ENCODE measurements around the gene ZNF692. TPM values are rescaled to one million over a fixed set of nuclear protein-coding genes. Genes with fewer than 3 reads are reported as not detected.

The ZNF692 gene
- total and polyA plus RNA-seq, 2 of the 13 experiments (the other 11 are each of a cell fraction or from before 2014, with no cell fraction given), result 27.3 to 45.8 TPM

DNA sequence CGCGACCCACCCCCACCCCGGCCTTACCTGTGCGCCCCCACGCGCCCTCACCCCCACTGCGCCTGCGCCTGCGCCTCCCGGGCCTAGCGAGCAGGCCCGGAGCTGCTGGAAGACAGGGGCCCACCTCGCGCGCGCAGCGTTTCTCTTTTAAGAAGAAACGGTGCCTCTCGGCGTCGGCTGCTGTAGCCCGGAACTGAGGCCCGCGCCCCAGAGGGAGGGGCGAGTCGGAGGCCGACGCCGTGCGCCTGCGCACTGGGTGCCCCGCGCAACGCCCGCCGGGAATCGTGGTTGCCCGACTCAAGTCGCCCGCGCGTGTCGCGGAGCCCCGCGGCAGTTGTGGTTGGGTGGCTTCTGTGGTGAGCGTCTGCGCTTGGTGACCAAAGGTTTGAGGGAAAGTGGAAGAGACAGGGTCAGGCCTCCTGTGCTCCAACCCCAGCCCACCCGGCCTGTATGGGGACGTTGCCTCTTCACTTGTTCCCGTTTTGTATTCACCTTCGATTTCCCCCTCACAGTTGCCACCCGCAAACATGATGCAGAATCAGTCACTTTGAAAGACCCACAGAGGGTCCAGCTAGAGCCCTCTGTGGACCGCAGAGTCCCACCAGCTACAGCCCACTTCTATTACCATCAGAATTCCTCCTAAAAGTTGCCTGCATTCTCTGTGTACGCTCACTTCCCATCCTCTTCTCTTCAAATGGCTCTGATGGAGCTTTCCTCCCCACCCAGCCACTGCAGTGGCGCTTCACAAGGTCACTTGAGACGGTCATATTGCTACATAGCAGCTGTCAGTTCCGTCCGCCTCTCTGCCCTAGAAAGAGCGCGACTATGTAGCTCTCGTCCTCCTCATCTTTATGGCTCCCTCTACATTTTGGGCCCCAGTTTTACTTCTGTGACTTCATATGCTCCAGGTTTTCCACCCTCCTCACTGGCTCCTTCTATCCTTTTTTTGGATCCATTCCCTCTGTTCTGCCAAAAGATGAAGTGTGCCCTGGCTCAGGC is at the start of gene ZNF692 (continued):
- TF ChIP-seq, protein P1, sequence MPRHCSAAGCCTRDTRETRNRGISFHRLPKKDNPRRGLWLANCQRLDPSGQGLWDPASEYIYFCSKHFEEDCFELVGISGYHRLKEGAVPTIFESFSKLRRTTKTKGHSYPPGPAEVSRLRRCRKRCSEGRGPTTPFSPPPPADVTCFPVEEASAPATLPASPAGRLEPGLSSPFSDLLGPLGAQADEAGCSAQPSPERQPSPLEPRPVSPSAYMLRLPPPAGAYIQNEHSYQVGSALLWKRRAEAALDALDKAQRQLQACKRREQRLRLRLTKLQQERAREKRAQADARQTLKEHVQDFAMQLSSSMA (CRISPR knock-in tag; IDR thresholded peaks at IDR 0.05), result no peak; the same call in 1 of the 2 replicates
- TF ChIP-seq ZNF629 (CRISPR knock-in tag; conservative IDR thresholded peaks at IDR 0.05), result no peak
- TF ChIP-seq, protein P2, sequence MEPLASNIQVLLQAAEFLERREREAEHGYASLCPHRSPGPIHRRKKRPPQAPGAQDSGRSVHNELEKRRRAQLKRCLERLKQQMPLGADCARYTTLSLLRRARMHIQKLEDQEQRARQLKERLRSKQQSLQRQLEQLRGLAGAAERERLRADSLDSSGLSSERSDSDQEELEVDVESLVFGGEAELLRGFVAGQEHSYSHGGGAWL (CRISPR knock-in tag; IDR thresholded peaks at IDR 0.05), result no peak
- TF ChIP-seq PRPF4 (IDR thresholded peaks at IDR 0.05; ENCODE audit: low read depth, low read length, poor library complexity, severe bottlenecking), result no peak
- TF ChIP-seq GPN1 (CRISPR knock-in tag; IDR thresholded peaks at IDR 0.05; ENCODE audit: borderline replicate concordance), result no peak
- TF ChIP-seq SRF (IDR thresholded peaks at IDR 0.05; ENCODE audit: low read depth, low read length), result no peak
- no peak for TF ChIP-seq NCOA5 (CRISPR knock-in tag; IDR thresholded peaks at IDR 0.05)
- TF ChIP-seq ZNF747 (CRISPR knock-in tag; IDR thresholded peaks at IDR 0.05; ENCODE audit: borderline replicate concordance), result no peak
- peak; percentile 67 for TF ChIP-seq HNRNPLL (IDR thresholded peaks at IDR 0.05; ENCODE audit: low read depth, low read length, poor library complexity, severe bottlenecking)
- TF ChIP-seq, protein P3, sequence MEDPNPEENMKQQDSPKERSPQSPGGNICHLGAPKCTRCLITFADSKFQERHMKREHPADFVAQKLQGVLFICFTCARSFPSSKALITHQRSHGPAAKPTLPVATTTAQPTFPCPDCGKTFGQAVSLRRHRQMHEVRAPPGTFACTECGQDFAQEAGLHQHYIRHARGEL (CRISPR knock-in tag; IDR thresholded peaks at IDR 0.05), result no peak
- peak; percentile 67 for TF ChIP-seq ARNT2 (CRISPR knock-in tag; IDR thresholded peaks at IDR 0.05; ENCODE audit: low read depth)
- TF ChIP-seq ZNF839 (CRISPR knock-in tag; IDR thresholded peaks at IDR 0.05; ENCODE audit: borderline replicate concordance), result no peak; the same call in 1 of the 2 replicates
- no peak for TF ChIP-seq KDM4B (CRISPR knock-in tag; IDR thresholded peaks at IDR 0.05)
- TF ChIP-seq ZSCAN22 (CRISPR knock-in tag; IDR thresholded peaks at IDR 0.05), result no peak
- peak; percentile 93 for TF ChIP-seq POLR2AphosphoS5 (IDR thresholded peaks at IDR 0.05; ENCODE audit: low read depth, low read length)
- peak; percentile 56; the same call in 1 of the 2 replicates for TF ChIP-seq SMYD3 (CRISPR knock-in tag; IDR thresholded peaks at IDR 0.05)
- TF ChIP-seq TRIM24 (CRISPR knock-in tag; IDR thresholded peaks at IDR 0.05), result no peak
- TF ChIP-seq SIX1 (CRISPR knock-in tag; IDR thresholded peaks at IDR 0.05; ENCODE audit: borderline replicate concordance), result no peak
- no peak for TF ChIP-seq ZSCAN30 (CRISPR knock-in tag; IDR thresholded peaks at IDR 0.05)
- no peak for TF ChIP-seq PAWR (CRISPR knock-in tag; IDR thresholded peaks at IDR 0.05; ENCODE audit: borderline replicate concordance)
- TF ChIP-seq, protein P4, sequence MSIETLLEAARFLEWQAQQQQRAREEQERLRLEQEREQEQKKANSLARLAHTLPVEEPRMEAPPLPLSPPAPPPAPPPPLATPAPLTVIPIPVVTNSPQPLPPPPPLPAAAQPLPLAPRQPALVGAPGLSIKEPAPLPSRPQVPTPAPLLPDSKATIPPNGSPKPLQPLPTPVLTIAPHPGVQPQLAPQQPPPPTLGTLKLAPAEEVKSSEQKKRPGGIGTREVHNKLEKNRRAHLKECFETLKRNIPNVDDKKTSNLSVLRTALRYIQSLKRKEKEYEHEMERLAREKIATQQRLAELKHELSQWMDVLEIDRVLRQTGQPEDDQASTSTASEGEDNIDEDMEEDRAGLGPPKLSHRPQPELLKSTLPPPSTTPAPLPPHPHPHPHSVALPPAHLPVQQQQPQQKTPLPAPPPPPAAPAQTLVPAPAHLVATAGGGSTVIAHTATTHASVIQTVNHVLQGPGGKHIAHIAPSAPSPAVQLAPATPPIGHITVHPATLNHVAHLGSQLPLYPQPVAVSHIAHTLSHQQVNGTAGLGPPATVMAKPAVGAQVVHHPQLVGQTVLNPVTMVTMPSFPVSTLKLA (IDR thresholded peaks at IDR 0.05), result no peak
- TF ChIP-seq ZNF619 (CRISPR knock-in tag; IDR thresholded peaks at IDR 0.05), result 0 out of 2 replicates have a peak, but pooled peaks have one; percentile 63
- TF ChIP-seq DNMT3B (CRISPR knock-in tag; conservative IDR thresholded peaks at IDR 0.05), result no peak
- no peak for TF ChIP-seq TBP (CRISPR knock-in tag; IDR thresholded peaks at IDR 0.05)
- no peak for TF ChIP-seq ZNF672 (CRISPR knock-in tag; IDR thresholded peaks at IDR 0.05)
- no peak for TF ChIP-seq MAFK (conservative IDR thresholded peaks at IDR 0.05 in 1 of 2, IDR thresholded peaks at IDR 0.05 in 1 of 2; ENCODE audit: low read length in 2 of 2)
- TF ChIP-seq ZNF263 (CRISPR knock-in tag; IDR thresholded peaks at IDR 0.05), result no peak
- TF ChIP-seq RORA (CRISPR knock-in tag; IDR thresholded peaks at IDR 0.05), result no peak
- peak; percentile 44; the same call in 1 of the 2 replicates for TF ChIP-seq SP4 (CRISPR knock-in tag; IDR thresholded peaks at IDR 0.05)

Measured in HepG2 (cell line).